Mesenchymal stem cell (in vitro differentiated cells and primary cell): Measurements from ENCODE around the gene BRME1.

Source experiments
- DNase-seq: peaks from one replicate; pipeline ENCODE4 v3.0.0-alpha.2; 2013
- H2AFZ ChIP-seq: one replicate; pipeline ENCODE4 v1.6.1; 2013; ENCODE audit warnings: low read depth, mild to moderate bottlenecking, control low read depth, inconsistent platforms, low read length, moderate library complexity
- H2AK5ac ChIP-seq: 2 replicates; pipeline ENCODE4 v1.6.1; 2013; ENCODE audit warnings: low read length, moderate library complexity, mild to moderate bottlenecking, inconsistent platforms; ENCODE audit not compliant: severe bottlenecking
- H2BK120ac ChIP-seq: one replicate; pipeline ENCODE4 v1.6.1; 2013; ENCODE audit warnings: low read depth, mild to moderate bottlenecking, inconsistent platforms, low read length, moderate library complexity
- H2BK12ac ChIP-seq, 2 experiments: one replicate each; pipeline ENCODE4 v1.6.1; 2013; ENCODE audit warnings: inconsistent platforms in 2 of 2, low read length in 2 of 2, mild to moderate bottlenecking in 2 of 2, moderate library complexity in 2 of 2, control low read depth in 1 of 2
- H2BK15ac ChIP-seq: one replicate; pipeline ENCODE4 v1.6.1; 2013; ENCODE audit warnings: mild to moderate bottlenecking, low read depth, inconsistent platforms; ENCODE audit not compliant: poor library complexity, severe bottlenecking
- H2BK5ac ChIP-seq: 2 replicates; pipeline ENCODE4 v1.6.1; 2013; ENCODE audit warnings: low read depth, mild to moderate bottlenecking, low read length, control low read depth, inconsistent platforms; ENCODE audit not compliant: poor library complexity, severe bottlenecking
- H3K14ac ChIP-seq, 2 experiments: one replicate each; pipeline ENCODE4 v1.6.1; 2013; ENCODE audit warnings: inconsistent platforms in 2 of 2, low read length in 2 of 2, control low read depth in 1 of 2, mild to moderate bottlenecking in 1 of 2, moderate library complexity in 1 of 2
- H3K18ac ChIP-seq, 2 experiments: one replicate each; pipeline ENCODE4 v1.6.1; 2013; ENCODE audit warnings: inconsistent platforms in 2 of 2, low read length in 2 of 2, control low read depth in 1 of 2, low read depth in 1 of 2, mild to moderate bottlenecking in 1 of 2
- H3K23ac ChIP-seq, 2 experiments: one replicate each; pipeline ENCODE4 v1.6.1; 2013; ENCODE audit warnings: inconsistent platforms in 2 of 2, low read length in 2 of 2, mild to moderate bottlenecking in 2 of 2, moderate library complexity in 2 of 2, control low read depth in 1 of 2
- H3K27ac ChIP-seq: 2 replicates; pipeline ENCODE4 v1.5.1; 2013; ENCODE audit warnings: mild to moderate bottlenecking, moderate library complexity, low read length, control low read depth, inconsistent platforms; ENCODE audit not compliant: poor library complexity, severe bottlenecking
- H3K27me3 ChIP-seq, 2 experiments: 2 replicates each; pipeline versions ENCODE4 v1.6.1 to v1.7.0; 2013; ENCODE audit warnings: low read length in 2 of 2, mild to moderate bottlenecking in 2 of 2, moderate library complexity in 2 of 2, control low read depth in 1 of 2, inconsistent platforms in 1 of 2; ENCODE audit not compliant: control insufficient read depth in 1 of 2, insufficient read depth in 1 of 2
- H3K36me3 ChIP-seq, 2 experiments: 2 replicates each; pipeline versions ENCODE4 v1.6.1 to v1.7.0; 2013; ENCODE audit warnings: low read length in 2 of 2, control low read depth in 1 of 2, inconsistent platforms in 1 of 2, low read depth in 1 of 2, mild to moderate bottlenecking in 1 of 2; ENCODE audit not compliant: insufficient read depth in 2 of 2, control insufficient read depth in 1 of 2
- H3K4ac ChIP-seq, 2 experiments: one replicate each; pipeline ENCODE4 v1.6.1; 2013; ENCODE audit warnings: inconsistent platforms in 2 of 2, low read length in 2 of 2, mild to moderate bottlenecking in 2 of 2, moderate library complexity in 2 of 2, control low read depth in 1 of 2, low read depth in 1 of 2
- H3K4me1 ChIP-seq: 2 replicates; pipeline ENCODE4 v1.6.1; 2013; ENCODE audit warnings: low read depth, low read length, control low read depth; ENCODE audit not compliant: control insufficient read depth, insufficient read depth
- H3K4me2 ChIP-seq: 2 replicates; pipeline ENCODE4 v1.6.1; 2013; ENCODE audit warnings: low read length, mild to moderate bottlenecking, inconsistent platforms; ENCODE audit not compliant: poor library complexity, severe bottlenecking
- H3K4me3 ChIP-seq, 2 experiments: 2 replicates each; pipeline versions ENCODE4 v1.5.1 to v1.7.0; 2013; ENCODE audit warnings: low read length in 2 of 2, mild to moderate bottlenecking in 2 of 2, control low read depth in 1 of 2, low read depth in 1 of 2; ENCODE audit not compliant: insufficient read depth in 1 of 2
- H3K79me1 ChIP-seq: replicated peaks from 2 replicates; pipeline ENCODE4 v1.6.1; 2013; ENCODE audit warnings: mild to moderate bottlenecking, control low read depth, low read length, inconsistent platforms; ENCODE audit not compliant: poor library complexity, severe bottlenecking
- H3K9ac ChIP-seq: 2 replicates; pipeline ENCODE4 v1.7.0; 2013; ENCODE audit warnings: mild to moderate bottlenecking, low read length, moderate library complexity
- H3K9me3 ChIP-seq: 2 replicates; pipeline ENCODE4 v1.7.0; 2013; ENCODE audit warnings: mild to moderate bottlenecking, low read length; ENCODE audit not compliant: control insufficient read depth
- H4K8ac ChIP-seq: one replicate; pipeline ENCODE4 v1.6.1; 2013; ENCODE audit warnings: inconsistent platforms, mild to moderate bottlenecking, low read length, moderate library complexity
- H4K91ac ChIP-seq: one replicate; pipeline ENCODE4 v1.6.1; 2013; ENCODE audit warnings: mild to moderate bottlenecking, low read length, inconsistent platforms
- WGBS: methylation state at CpG from one replicate; pipeline ENCODE4 v1.1.7; 2013; ENCODE audit warnings: mixed read lengths; 5-methylcytosine and 5-hydroxymethylcytosine counted together

Gene BRME1

GRCh38 chr19:13873834-13874515, 31.9 kb downstream of the BRME1 start:
- Histone ChIP-seq H4K8ac (peak overlapping the region; percentile 2), H2BK15ac (peak overlapping the region; percentile 34), H3K27me3 (peaks cover 4 to 20% of the 10 kb centered on the region in 2 experiments), H3K23ac (no peak overlapping the region), H3K4me2 (no peak overlapping the region), H2AFZ (no peak overlapping the region), H3K27ac (no peak overlapping the region), H3K18ac (no peak overlapping the region), H3K4ac (no peak overlapping the region), H3K36me3 (peaks cover 0 to 2% of the 10 kb centered on the region in 2 experiments), H2AK5ac (no peak overlapping the region), H4K91ac (no peak overlapping the region), H2BK120ac (no peak overlapping the region), H3K4me3 (peak overlapping the region in 1 of 2 experiments; percentile 33), H2BK5ac (no peak overlapping the region), H3K4me1 (peaks cover 7% of the 10 kb centered on the region), H3K79me1 (peaks cover 1% of the 10 kb centered on the region), H3K14ac (no peak overlapping the region), H2BK12ac (no peak overlapping the region), H3K9me3 (no peaks in the 10 kb centered on the region), H3K9ac (peak overlapping the region; percentile 64)
- 71% methylated on average over 35 of the region's 35 CpGs for WGBS
- DNase-seq = no peak

- WGBS = 4% methylated on average over 42 of the region's 45 CpGs
- peaks cover 1% of the 10 kb centered on the region for H3K79me1 ChIP-seq
- no peak overlapping the region for H3K23ac ChIP-seq
- H3K18ac ChIP-seq = peak overlapping the region in 1 of 2 experiments; percentile 68
- peak overlapping the region; percentile 44 for H2AFZ ChIP-seq
- H3K4ac ChIP-seq = no peak overlapping the region
- no peak overlapping the region for H3K14ac ChIP-seq
- no peak overlapping the region for H2BK120ac ChIP-seq
- H3K4me2 ChIP-seq = peak overlapping the region; percentile 76
- H2BK5ac ChIP-seq = no peak overlapping the region
- H4K8ac ChIP-seq = peak overlapping the region; percentile 45
- H3K27ac ChIP-seq = no peak overlapping the region
- H3K4me1 ChIP-seq = peaks cover 7% of the 10 kb centered on the region
- H3K9me3 ChIP-seq = no peaks in the 10 kb centered on the region
- H2AK5ac ChIP-seq = no peak overlapping the region
- peaks cover 0 to 2% of the 10 kb centered on the region in 2 experiments for H3K36me3 ChIP-seq
- H2BK12ac ChIP-seq = no peak overlapping the region
- H3K9ac ChIP-seq = peak overlapping the region; percentile 12
- peaks cover 4 to 20% of the 10 kb centered on the region in 2 experiments for H3K27me3 ChIP-seq
- H2BK15ac ChIP-seq = peak overlapping the region; percentile 12
- peak overlapping the region; percentile 41 to 42 for H3K4me3 ChIP-seq
- H4K91ac ChIP-seq = no peak overlapping the region
- no peak for DNase-seq
These were observed 33.1 kb downstream of the BRME1 start for GRCh38 chr19:13872695-13873389.

GRCh38 chr19:13872339-13872694, 33.6 kb downstream of the BRME1 start:
- Histone ChIP-seq H3K4ac (no peak overlapping the region), H2BK15ac (no peak overlapping the region), H3K4me2 (peak overlapping the region; percentile 76), H2BK5ac (no peak overlapping the region), H3K79me1 (peaks cover 1% of the 10 kb centered on the region), H3K27me3 (peaks cover 4 to 20% of the 10 kb centered on the region in 2 experiments), H2BK120ac (no peak overlapping the region), H3K18ac (no peak overlapping the region), H2BK12ac (no peak overlapping the region), H3K23ac (no peak overlapping the region), H3K36me3 (no peaks in the 10 kb centered on the region), H2AK5ac (no peak overlapping the region), H3K4me3 (peak overlapping the region in 1 of 2 experiments; percentile 42), H3K27ac (no peak overlapping the region), H4K8ac (no peak overlapping the region), H4K91ac (no peak overlapping the region), H3K9me3 (no peaks in the 10 kb centered on the region), H3K9ac (peak overlapping the region; percentile 12), H3K4me1 (peaks cover 7% of the 10 kb centered on the region), H3K14ac (no peak overlapping the region), H2AFZ (no peak overlapping the region)
- no peak for DNase-seq
- WGBS = 48% methylated on average over 5 of the region's 5 CpGs

- no peak overlapping the region for H3K4me3 ChIP-seq
- no peak overlapping the region for H2BK120ac ChIP-seq
- H3K27ac ChIP-seq = no peak overlapping the region
- 89% methylated on average over 3 of the region's 4 CpGs for WGBS
- DNase-seq = no peak
- no peak overlapping the region for H2BK12ac ChIP-seq
- H2BK5ac ChIP-seq = no peak overlapping the region
- peaks cover 16% of the 10 kb centered on the region for H3K4me1 ChIP-seq
- no peak overlapping the region for H3K4me2 ChIP-seq
- H3K36me3 ChIP-seq = no peaks in the 10 kb centered on the region
- no peak overlapping the region for H3K9ac ChIP-seq
- no peak overlapping the region for H4K91ac ChIP-seq
- no peak overlapping the region for H4K8ac ChIP-seq
- H2AFZ ChIP-seq = no peak overlapping the region
- H3K18ac ChIP-seq = no peak overlapping the region
- H3K9me3 ChIP-seq = no peaks in the 10 kb centered on the region
- H3K4ac ChIP-seq = no peak overlapping the region
- H2BK15ac ChIP-seq = no peak overlapping the region
- no peak overlapping the region for H3K23ac ChIP-seq
- peaks cover 4% of the 10 kb centered on the region for H3K79me1 ChIP-seq
- H3K27me3 ChIP-seq = peaks cover 0 to 11% of the 10 kb centered on the region in 2 experiments
- no peak overlapping the region for H2AK5ac ChIP-seq
- no peak overlapping the region for H3K14ac ChIP-seq
These were observed 35.0 kb downstream of the BRME1 start for GRCh38 chr19:13870873-13871272.
